Epithelial cell of prostate (primary cell): ENCODE measurements around the gene PSMD5.
A peak's percentile ranks its signal among the peaks of the same experiment; 100 is the strongest.

Source experiments
- DNase-seq: peaks from one replicate; pipeline ENCODE4 v3.0.0-alpha.2; 2011; ENCODE audit warnings: low read depth, low spot score
- H3K27ac ChIP-seq: fragments of 450-650 bp; 2 replicates; pipeline ENCODE4 v1.5.1; 2017; ENCODE audit warnings: mild to moderate bottlenecking

The PSMD5 gene

DNA sequence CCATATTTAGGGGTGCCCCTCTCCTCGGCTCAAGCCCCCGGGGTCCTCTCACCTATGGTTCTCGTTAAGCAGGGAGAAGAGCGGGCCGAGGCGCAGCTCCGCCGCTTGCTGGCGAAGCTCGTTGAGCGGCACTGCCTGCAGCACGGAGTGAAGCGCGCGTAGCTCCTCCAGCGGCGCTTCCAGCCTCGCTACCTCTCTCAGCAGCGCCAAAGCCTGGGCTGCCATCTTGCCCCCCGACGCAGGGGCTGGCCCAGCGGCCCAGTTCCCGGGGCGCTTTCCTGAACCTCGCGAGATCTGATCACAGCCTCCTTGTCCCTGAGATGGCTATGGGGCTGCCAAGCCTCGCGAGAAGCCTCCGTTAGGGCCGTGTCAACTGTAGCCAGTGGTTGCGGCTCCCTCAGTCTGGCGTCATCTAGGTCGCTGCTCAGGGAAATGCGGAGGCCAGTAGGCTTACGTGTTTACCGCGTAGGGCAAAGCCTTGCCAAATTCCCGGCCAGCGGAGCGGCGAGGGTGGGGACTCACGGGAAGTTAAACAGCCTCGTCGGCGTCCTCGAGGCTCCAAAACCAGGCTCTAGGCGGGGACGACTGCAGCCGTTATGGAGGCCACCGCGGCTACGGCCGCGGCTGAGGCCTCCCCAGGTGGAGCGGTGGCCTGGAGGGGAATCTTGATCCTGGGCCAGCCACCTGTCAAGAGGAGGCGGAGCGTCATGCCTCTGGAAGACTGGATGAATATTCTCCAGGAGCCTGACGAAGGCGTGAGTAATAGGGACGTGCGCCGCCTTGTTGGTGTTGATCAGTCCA lies at the start of gene PSMD5:
Gene PSMD5 (minus strand): TSS at position 238 of the 801 bp plus-strand sequence. CDS start 13 bp downstream, at position 225.
- peak within 1 kb of the TSS; percentile 93 for H3K27ac ChIP-seq
- DNase-seq, result peak; percentile 98

DNA sequence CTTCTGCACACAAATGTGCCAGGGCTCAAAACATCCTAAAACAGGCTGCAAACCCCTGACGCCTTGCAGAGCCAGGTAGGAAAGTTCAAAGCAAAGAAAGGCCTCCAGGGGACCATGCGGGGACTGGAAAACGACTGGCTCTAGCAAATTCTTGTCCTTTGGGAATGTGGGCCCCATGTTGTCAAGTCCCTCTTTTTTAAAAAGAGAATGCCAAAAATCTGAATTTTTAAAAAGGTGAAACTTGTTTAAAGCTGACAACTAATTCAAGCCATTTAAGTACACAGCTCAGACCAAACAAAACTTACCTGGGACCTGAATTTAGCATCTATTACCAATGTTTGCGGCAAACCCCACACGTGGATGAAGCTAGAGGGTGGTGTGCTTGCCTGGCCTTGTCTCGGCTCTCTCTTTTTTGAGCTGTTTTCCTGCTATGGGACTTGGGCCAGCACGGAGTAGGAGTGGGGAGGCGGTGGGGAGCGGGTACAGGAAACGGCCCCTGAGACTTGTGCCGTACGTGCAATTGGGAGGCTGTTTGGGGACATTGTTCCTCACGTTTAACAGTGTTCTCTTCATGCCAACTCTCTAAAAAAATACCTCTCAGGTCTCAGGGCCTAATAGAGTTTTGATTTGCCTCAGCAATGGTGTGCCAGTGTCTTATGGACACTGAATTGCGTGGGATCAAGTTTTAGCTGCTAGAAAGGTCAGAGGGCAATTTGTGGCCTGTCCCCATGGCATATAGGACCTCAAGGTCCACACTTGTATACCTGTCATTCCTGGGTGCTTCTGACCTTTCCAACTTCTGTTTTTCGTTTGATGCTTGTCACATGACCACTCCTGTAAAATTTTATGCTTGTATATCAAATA lies 49.4 kb upstream of the PSMD5 start:
- no peak for DNase-seq
- H3K27ac ChIP-seq, result peak overlapping the region; percentile 45

DNA sequence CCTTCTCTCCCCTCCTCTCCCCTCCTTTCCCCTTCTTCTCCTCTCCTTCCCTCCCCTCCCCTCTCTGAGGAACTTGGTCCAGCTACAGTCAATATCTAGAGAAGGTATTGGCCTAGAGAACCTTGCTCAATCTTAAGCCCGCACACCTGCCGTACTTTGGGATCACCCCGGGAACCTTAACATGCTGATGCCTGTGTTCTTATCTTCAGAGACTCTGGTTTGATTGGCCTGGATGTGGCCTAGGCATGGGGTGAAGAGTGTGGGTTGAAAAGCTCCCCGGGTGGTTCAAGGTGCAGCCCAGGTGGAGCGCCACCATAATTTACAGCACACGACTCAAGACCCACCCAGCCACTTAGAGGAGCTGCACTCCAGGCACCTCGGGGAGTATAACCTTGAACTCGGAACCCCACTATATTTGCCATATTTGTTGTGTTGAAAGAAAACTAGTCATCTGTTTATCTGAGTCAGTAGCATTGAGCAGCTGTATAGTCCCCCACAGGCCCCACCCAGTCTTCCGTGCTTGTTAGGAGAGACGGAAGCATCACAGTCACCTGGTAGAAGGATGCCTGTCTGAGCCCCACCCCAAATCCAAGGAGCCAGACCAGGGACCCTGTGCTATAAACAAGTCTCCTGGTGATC lies 48.6 kb upstream of the PSMD5 start:
- DNase-seq, result no peak
- H3K27ac ChIP-seq, result peak overlapping the region; percentile 45

DNA sequence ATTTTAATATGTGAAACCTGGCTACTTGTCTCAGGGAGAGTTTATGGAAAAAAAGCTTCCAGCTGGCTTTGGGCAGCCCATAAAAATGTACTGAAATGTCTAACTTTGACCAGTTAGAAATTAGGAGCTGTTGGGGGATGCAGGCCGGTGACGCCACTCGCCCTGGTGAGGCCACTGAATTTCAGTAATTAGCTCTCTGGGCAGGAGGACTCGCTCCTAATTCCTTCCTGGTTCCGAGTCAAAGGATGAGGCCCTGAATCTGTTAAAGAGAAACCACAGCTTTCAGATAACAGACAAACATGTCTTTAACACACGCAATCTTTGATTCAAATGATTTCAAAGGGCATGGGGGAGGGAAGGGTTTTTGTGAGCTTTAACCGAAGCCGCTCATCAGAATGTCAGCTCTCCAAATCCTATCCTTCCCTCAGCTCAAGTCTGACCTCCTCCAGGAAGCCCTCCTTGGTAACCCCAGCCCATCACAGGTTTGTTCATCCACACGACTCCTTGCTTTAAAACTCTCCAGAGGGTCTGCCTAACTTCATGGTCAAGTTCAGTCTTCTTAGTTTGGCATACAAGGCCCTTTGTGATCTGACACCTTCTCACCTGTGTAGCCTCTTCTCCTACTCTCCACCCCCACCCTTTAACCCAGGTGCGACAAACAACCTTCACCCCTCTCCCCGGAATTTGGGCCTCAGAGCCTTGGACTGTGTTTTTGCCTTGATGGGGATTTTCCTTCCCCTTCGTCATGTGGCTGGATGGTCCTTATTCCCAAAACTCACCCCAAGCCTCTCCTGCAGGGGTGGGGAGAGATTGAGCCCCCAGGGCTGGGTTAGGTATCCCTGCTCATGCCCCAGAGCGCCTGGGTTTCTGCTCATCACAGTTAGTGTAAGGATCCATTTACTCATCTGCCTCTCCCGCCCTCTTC lies 47.9 kb upstream of the PSMD5 start:
- no peak for DNase-seq

DNA sequence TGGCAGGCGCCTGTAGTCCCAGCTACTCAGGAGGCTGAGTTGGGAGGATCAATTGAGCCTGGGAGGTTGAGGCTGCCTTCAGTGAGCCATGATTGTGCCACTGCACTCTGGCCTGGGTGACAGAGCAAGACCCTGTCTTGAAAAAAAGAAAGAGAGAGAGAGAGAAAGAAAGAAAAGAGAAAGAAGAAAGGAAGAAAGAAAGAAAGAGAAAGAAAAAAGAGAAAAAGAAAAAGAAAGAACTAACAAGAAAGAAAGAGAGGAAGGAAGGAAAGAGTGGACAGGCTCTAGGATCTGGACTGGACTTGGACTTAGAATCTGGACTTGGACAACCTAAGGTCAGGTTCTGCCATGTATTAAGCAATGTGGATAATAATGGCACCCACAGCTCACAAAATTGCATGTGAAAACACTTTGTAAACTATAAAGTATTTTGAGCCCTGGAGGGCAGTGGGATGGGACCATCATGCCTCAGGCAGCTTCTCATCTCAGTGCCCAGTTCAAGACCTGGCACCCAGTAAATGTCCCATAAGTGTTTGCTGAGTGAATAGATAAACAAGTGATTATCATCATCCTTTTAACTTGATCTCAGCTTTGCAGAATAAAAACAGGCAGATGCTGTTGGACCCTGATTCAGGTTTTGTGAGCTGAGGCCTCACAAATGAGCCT lies 47.0 kb upstream of the PSMD5 start:
- DNase-seq, result no peak
- no peak overlapping the region for H3K27ac ChIP-seq

More for the DNA sequence above, 47.9 kb upstream of the PSMD5 start:
- no peak overlapping the region for H3K27ac ChIP-seq

DNA sequence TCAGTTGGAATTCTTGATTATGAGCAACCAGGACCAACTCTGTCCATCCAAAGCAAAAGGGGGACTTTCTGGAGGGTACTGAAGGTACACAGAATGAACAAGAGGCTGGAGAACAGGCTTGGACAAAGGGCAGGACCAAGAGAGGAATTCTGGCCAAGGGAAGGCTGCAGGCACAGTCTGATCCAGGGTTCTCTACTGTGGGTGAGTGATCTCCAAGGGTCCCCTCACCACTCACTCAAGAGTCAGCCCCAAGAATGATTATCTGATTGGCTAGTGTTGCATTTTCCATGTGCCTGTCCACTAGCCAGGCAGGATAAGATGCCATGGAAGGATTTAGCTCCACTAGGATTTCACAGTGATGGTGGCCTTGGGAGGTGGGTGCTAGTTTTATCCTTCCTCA lies 45.9 kb upstream of the PSMD5 start:
- no peak overlapping the region for H3K27ac ChIP-seq
- no peak for DNase-seq

GRCh38 chr9:120886490-120886967 lies 43.8 kb upstream of the PSMD5 start:
- DNase-seq, result no peak
- H3K27ac ChIP-seq, result no peak overlapping the region

- H3K27ac ChIP-seq, result no peak overlapping the region
- no peak for DNase-seq
Measured at GRCh38 chr9:120885958-120886357, 43.2 kb upstream of the PSMD5 start.

- no peak overlapping the region for H3K27ac ChIP-seq
- DNase-seq, result no peak
Measured at GRCh38 chr9:120885457-120885856, 42.7 kb upstream of the PSMD5 start.

- DNase-seq, result no peak
Measured at GRCh38 chr9:120883608-120883996, 40.9 kb upstream of the PSMD5 start.

GRCh38 chr9:120882935-120883607 lies 40.3 kb upstream of the PSMD5 start:
- H3K27ac ChIP-seq, result no peak overlapping the region
- no peak for DNase-seq

More at GRCh38 chr9:120883608-120883996, 40.9 kb upstream of the PSMD5 start:
- H3K27ac ChIP-seq, result no peak overlapping the region

- no peak overlapping the region for H3K27ac ChIP-seq
- no peak for DNase-seq
Measured at GRCh38 chr9:120879446-120879845, 36.7 kb upstream of the PSMD5 start.

GRCh38 chr9:120878188-120879130 lies 35.7 kb upstream of the PSMD5 start:
- no peak overlapping the region for H3K27ac ChIP-seq
- DNase-seq, result no peak

- H3K27ac ChIP-seq, result peak overlapping the region; percentile 94
- no peak for DNase-seq
Measured at GRCh38 chr9:120877276-120878034, 34.7 kb upstream of the PSMD5 start.

DNA sequence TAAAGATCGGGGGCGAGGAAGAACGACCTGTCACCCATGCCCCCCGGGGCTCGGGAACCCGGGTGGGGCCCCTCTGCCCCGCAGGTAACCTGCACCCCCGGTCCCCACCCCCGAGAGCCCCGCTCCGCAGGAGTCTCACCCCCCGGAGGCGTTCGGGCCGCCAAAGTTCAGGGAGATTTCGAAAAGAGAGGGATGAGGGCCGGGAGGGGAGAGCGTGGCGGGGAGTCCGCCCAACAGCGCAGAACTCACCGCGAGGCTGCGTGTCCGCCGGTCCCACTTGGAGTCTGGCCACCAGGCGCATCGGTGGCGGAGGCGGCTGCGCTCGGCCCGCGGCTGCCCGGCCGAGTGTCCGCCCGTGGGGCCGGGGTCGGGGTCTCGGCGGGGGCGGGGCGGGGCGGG lies 34.1 kb upstream of the PSMD5 start, which contains the start of gene PHF19:
Gene PHF19 (minus strand): TSS at position 347 of the 399 bp plus-strand sequence. CDS start 2,447 bp downstream, outside the sequence.
- DNase-seq, result no peak

More for the DNA sequence above, 34.1 kb upstream of the PSMD5 start, which contains the start of gene PHF19:
- H3K27ac ChIP-seq, result peak within 1 kb of the TSS; percentile 94
